Fibroblast of lung (primary cell): ENCODE data around the gene PGAM5.

Experiments used
- CTCF ChIP-seq, 2 donors: IDR thresholded peaks in 1 of 2; conservative IDR thresholded peaks in 1 of 2; 1 replicate in 1 of 2; 2 replicates in 1 of 2; pipeline ENCODE4 v1.5.1; 2011 to 2012; ENCODE audit warnings: low read length in 2 of 2, control low read depth in 1 of 2, inconsistent platforms in 1 of 2, low read depth in 1 of 2, mild to moderate bottlenecking in 1 of 2
- EZH2 ChIP-seq: IDR thresholded peaks from 2 replicates; pipeline ENCODE4 v1.5.1; 2012; ENCODE audit warnings: low read length, control low read depth, mild to moderate bottlenecking; ENCODE audit errors: missing control alignments

- TF ChIP-seq EZH2 (no peak), CTCF (conservative IDR thresholded peaks at IDR 0.05 in 1 of 2, IDR thresholded peaks at IDR 0.05 in 1 of 2; ENCODE audit: low read depth in 1 of 2, low read length in 2 of 2) (no peak)
Measured at GRCh38 chr12:132708150-132708549, 2.5 kb upstream of the PGAM5 start.
